SH-SY5Y (cell line): Measurements from ENCODE around the gene VIPR1.

Source experiments
- GATA2 ChIP-seq: IDR thresholded peaks from 2 replicates; pipeline ENCODE4 v1.6.1; 2011; ENCODE audit warnings: mild to moderate bottlenecking, low read depth, low read length
- GATA3 ChIP-seq: IDR thresholded peaks from 2 replicates; pipeline ENCODE4 v1.6.1; 2011; ENCODE audit warnings: low read depth, mild to moderate bottlenecking, low read length, moderate library complexity

Gene VIPR1

DNA sequence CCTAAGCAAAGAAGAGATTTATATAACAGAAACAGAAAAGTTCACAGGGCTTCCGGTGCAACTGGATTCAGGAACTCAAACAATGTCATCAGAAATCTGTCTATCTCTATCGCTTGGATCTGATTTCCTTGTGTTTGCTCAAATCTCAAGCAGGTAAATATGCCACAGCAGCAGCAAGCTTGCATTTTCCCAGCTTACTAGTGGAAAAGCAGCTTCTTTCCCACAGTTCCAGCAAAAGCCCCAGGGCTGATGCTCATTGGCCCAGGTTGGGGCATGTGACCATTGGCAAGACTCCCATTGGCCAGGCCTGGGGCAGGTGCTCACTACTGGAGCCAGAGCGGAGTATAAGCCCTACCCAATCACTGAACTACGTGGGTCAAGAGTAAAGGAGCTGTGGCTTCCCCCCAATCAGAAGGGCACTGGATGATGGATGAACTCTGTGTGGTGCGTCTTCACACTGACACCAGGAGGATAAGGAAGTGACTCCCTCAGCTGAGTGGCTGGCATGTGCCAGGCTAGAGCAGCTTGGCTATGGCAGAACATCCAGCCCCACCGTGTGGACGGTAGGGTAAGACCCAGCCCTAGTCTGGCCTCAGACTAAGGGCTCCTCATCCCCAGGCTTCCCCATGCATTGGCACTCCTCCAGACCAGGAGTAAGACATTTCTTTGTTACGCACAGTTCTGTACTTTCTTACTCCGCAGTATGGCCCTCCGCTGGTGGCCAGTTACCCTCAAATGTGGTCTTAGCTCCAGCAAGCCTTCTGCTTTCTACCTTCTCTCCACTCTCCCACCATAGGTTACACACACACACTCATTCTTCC, 13.1 kb upstream of the VIPR1 start:
- no peak for TF ChIP-seq GATA2

GRCh38 chr3:42489937-42490227, 12.6 kb upstream of the VIPR1 start:
- TF ChIP-seq GATA2 (no peak), GATA3 (no peak)

DNA sequence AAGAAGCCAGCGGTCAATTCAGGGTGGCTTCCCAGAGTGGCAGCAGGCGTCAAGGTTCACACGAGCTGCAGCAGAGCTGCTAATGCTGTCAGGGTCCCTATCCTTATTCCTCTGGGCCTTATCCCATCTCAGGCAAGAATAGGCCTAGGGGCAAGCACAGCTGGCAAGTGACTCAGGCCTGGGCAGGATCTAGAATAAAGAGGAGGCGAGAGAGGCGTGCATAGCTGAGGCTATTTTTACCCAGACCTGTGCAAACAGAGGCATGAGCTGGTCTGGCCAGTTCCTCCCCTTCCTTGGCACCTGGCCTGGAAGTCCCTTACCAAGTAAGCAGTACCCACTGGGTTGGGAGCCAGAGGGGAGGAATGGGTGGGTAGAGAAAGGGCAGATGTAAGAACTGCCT, 12.2 kb upstream of the VIPR1 start:
- TF ChIP-seq GATA2, result no peak
- no peak for TF ChIP-seq GATA3

- TF ChIP-seq GATA3, result no peak
- no peak for TF ChIP-seq GATA2
These were observed 10.4 kb upstream of the VIPR1 start for GRCh38 chr3:42491881-42492507.

DNA sequence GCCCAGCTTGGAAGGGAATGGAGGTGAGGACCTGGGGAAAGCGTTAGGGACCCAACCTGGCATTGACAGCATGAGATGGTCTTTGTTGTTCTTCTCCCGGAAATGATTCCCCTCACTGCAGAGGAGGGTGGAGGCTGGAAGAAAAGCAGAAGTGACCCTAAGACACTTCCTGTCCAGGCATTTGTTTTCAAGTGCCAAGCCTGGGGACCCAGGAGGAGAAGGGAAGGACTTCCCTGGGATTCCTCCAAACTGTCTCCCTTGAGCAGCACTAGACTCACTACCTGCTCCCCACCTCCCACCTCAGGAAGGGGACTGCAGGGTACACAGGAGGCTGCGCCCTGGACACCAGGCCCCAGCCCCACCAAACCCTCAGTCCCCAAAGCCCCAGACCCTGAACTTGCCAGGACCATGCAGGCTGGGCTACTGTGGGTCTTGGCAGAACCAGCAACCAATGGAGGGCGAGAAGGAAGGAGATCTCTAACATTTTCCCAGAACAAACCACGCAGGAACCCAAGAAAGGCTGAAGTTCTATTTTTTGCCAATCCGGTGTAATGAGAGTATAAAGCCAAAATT, 9.8 kb upstream of the VIPR1 start:
- TF ChIP-seq GATA2, result no peak
- no peak for TF ChIP-seq GATA3

DNA sequence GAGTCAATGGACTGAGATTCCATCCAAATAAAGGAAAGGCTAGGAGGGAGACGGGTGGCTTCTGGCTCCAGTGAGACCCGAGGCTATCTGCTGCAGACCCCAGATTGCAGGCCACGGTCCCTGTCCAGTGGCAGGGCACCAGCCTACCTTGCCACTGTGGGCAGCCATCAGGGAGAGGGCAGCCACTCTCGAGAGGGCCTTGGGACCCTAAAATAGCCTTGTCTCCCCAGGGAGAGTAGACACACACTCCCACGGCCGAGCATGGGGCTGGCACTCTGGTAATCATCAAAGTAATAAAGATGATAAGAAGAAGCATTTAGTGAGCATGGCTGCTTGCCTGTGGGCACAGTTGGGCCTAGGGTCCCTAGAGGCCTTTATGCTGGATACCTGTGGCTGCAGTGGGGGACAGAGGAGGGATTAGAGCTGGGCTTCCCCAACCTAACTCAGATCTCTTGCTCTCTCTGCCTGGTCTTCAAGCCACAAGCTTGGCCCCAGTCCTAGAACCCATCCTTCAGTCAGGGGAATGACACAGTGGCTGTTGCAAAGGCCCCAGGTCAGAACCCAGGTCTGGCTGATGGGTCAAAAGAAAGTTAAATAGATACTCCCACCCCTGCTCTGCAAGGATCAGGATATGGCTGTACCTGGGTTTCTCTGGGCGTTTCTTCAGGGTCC, 9.2 kb upstream of the VIPR1 start:
- TF ChIP-seq GATA2 (no peak), GATA3 (no peak)

DNA sequence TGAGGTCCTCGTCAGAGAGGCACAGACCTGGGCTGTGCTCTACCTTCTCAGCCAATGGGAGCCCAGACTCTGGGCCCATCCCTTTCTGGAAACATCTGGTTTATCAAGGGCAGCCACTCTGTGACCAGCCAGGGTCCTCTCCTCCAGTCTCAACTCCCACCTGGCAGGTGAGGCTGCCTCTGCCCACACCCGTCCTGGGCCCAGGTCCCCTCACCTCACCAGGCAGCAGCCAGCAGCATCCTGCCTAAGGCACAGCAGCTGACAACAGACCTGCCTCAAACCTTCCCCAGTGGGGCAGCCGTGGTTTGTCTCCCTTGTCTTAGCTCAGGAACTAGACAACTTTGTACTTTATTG, 8.7 kb upstream of the VIPR1 start:
- TF ChIP-seq GATA3 (no peak), GATA2 (no peak)

- TF ChIP-seq GATA2 (no peak), GATA3 (no peak)
These were observed 7.0 kb upstream of the VIPR1 start for GRCh38 chr3:42495393-42495792.

DNA sequence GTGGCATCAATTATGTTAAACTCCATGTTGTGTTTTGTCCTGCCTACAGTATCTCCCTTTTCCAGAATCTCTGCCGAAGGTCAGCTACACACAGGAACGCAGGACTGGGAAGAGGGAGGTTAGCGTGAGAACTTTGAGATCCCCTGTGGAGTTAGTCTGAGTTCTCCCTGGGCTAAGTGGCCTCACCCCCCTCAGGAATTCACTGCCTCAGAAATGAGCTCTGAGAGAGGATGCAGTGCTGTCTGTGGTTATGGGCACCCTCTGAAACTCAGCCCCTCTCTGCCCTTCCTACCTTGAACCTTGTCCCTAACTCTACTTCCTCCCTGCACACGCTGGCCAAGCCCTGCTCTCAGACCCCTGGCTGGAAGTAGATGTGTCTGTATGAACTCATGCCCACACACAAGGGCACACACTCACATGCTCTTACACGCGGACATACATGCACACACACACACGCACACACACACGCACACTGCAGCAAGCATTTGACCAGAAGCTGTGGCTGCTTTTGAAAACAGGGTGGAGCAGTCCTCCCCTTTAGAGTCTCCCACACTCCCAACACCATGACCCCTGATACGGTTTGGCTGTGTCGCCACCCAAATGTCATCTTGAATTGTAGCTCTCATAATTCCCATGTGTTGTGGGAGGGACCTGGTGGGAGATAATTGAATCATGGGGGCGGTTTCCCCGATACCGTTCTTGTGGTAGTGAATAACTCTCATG, 5.3 kb upstream of the VIPR1 start:
- no peak for TF ChIP-seq GATA2
- no peak for TF ChIP-seq GATA3

- TF ChIP-seq GATA2, result no peak
- TF ChIP-seq GATA3, result no peak
These were observed 4.4 kb upstream of the VIPR1 start for GRCh38 chr3:42498034-42498433.

DNA sequence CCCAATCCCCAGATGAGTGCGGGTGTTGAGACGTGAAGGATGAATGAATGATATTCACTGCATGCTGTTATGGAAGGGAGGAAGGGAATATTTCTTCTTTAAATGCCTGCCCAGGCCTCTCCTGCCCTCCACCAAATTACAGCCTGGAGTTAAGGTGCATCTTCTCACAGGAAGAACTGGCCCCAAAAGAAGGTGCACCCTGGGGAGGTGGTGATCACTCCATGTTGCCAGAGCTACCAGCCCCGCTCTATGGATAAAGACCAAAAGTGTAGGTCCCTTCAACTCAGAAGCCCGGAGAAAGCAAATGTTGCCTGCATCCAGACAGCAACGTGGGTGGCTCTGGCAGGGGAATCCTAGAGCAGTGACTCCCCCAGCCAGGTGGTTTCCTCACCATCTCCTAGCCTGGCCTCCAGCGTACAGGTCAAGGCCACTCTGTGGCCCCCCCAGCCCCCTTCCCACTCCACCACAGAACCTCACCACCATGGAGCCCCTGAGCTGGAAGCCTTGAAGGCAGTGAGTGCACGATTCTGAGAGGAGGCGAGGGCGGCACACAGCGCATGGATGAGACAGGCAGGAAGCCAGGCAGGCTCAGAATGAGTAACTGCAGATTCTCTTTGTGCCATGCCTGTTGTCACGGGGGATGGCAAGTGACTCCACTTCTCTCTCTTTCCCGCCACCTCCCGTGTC, 3.5 kb upstream of the VIPR1 start:
- TF ChIP-seq GATA2, result no peak
- no peak for TF ChIP-seq GATA3

GRCh38 chr3:42499478-42499871, 3.0 kb upstream of the VIPR1 start:
- TF ChIP-seq GATA3 (no peak), GATA2 (no peak)

- TF ChIP-seq GATA2 (no peak), GATA3 (no peak)
These were observed 2.4 kb upstream of the VIPR1 start for GRCh38 chr3:42500091-42500490.

GRCh38 chr3:42500909-42501308, 1.5 kb upstream of the VIPR1 start:
- TF ChIP-seq GATA2 (no peak), GATA3 (no peak)
